Mucosa of descending colon (tissue), 3 donors: ENCODE data around the gene SH3RF3. TPM values are rescaled to one million over a fixed set of nuclear protein-coding genes. Genes with fewer than 3 reads are reported as not detected.

Experiments used
- ATAC-seq: fragments of 200-7000 bp; cut with Tn5 transposase; one replicate; pipeline ENCODE4 v1.9.1; 2020; ENCODE audit warnings: mild to moderate bottlenecking, moderate library complexity
- DNase-seq, 3 donors: peaks; one replicate each; pipeline ENCODE4 v3.0.0-alpha.2; 2020
- H3K36me3 ChIP-seq: fragments of 200-600 bp; one replicate; pipeline ENCODE4 v1.8.0; 2021; ENCODE audit warnings: low read depth, mild to moderate bottlenecking
- H3K4me1 ChIP-seq: fragments of 200-600 bp; one replicate; pipeline ENCODE4 v1.8.0; 2021; ENCODE audit warnings: low read depth, mild to moderate bottlenecking
- H3K4me3 ChIP-seq: fragments of 200-600 bp; one replicate; pipeline ENCODE4 v1.8.0; 2021; ENCODE audit warnings: mild to moderate bottlenecking
- H3K9me3 ChIP-seq: fragments of 200-600 bp; one replicate; pipeline ENCODE4 v1.8.0; 2021; ENCODE audit warnings: mild to moderate bottlenecking
- CTCF ChIP-seq: fragments of 200-600 bp; IDR thresholded peaks from one replicate; pipeline ENCODE4 v1.8.0; 2022; ENCODE audit warnings: antibody characterized with exemption, mild to moderate bottlenecking
- intact Hi-C, 2 donors: fragments of 100-400 bp; cut with DNase I in 1 of 2; cut with micrococcal nuclease in 1 of 2; formaldehyde crosslinking; loops; one replicate each; pipeline versions ENCODE4 v1.11.0 to v1.11.1; 2022; cut with DNase I, micrococcal nuclease
- total RNA-seq, 3 donors: library from RNA; stranded (reverse); fragmentation: NEBNext Ultra II Directional in 2 of 3; extraction: Animal tissue kit (Norgen Biotek cat#: 25700) in 2 of 3; gene quantifications; one replicate each; pipeline versions ENCODE4 v1.2.1 to v1.2.4, GENCODE V29; 2021 to 2023
- donor health status: DM: no; HTN: no; CAD: no; lungs with moderate emphysema.
- donor health status: DM: no; HTN: no; CAD: no.
- donor health status: DM: no; HTN: yes; CAD: no.

SH3RF3 gene
- total RNA-seq, 3 donors from 2014 or later, result 1.9 to 3.7 (median 3.0) TPM

- no peak overlapping the region for H3K4me3 ChIP-seq
- intact Hi-C loops, result no loop called here
- no peaks in the 10 kb centered on the region for H3K36me3 ChIP-seq
- TF ChIP-seq CTCF, result no peak
- ATAC-seq, result no peak
- H3K9me3 ChIP-seq, result no peaks in the 10 kb centered on the region
- no peaks in the 10 kb centered on the region for H3K4me1 ChIP-seq
- DNase-seq, result no peak
Observed at GRCh38 chr2:109459485-109459884, 330.5 kb downstream of the SH3RF3 start.

GRCh38 chr2:109460553-109461324, 331.7 kb downstream of the SH3RF3 start:
- no peaks in the 10 kb centered on the region for H3K4me1 ChIP-seq
- no peaks in the 10 kb centered on the region for H3K36me3 ChIP-seq
- no peaks in the 10 kb centered on the region for H3K9me3 ChIP-seq
- H3K4me3 ChIP-seq, result no peak overlapping the region
- intact Hi-C loops, result no loop called here
- no peak for TF ChIP-seq CTCF
- no peak for DNase-seq
- no peak for ATAC-seq

GRCh38 chr2:109463236-109463635, 334.2 kb downstream of the SH3RF3 start:
- Histone ChIP-seq H3K9me3 (no peaks in the 10 kb centered on the region), H3K36me3 (no peaks in the 10 kb centered on the region), H3K4me1 (no peaks in the 10 kb centered on the region), H3K4me3 (no peak overlapping the region)
- no peak for ATAC-seq
- TF ChIP-seq CTCF, result no peak
- intact Hi-C loops, result no loop called here
- no peak for DNase-seq

- TF ChIP-seq CTCF, result no peak
Observed at GRCh38 chr2:109463891-109464290, 334.9 kb downstream of the SH3RF3 start.

GRCh38 chr2:109466674-109467575, 337.9 kb downstream of the SH3RF3 start:
- Histone ChIP-seq H3K4me3 (no peak overlapping the region), H3K4me1 (peaks cover 11% of the 10 kb centered on the region), H3K9me3 (no peaks in the 10 kb centered on the region), H3K36me3 (no peaks in the 10 kb centered on the region)
- ATAC-seq (no peak), DNase-seq (no peak)
- no peak for TF ChIP-seq CTCF
- intact Hi-C loops, result no loop called here

More at GRCh38 chr2:109463891-109464290, 334.9 kb downstream of the SH3RF3 start:
- no peaks in the 10 kb centered on the region for H3K4me1 ChIP-seq
- H3K4me3 ChIP-seq, result no peak overlapping the region
- no peak for DNase-seq
- H3K9me3 ChIP-seq, result no peaks in the 10 kb centered on the region
- H3K36me3 ChIP-seq, result no peaks in the 10 kb centered on the region
- no peak for ATAC-seq
- intact Hi-C loops, result no loop called here
